WTC11 (cell line): ENCODE measurements around the gene STXBP1.

Experiments used
- AFF4 ChIP-seq: sonication (generic); formaldehyde crosslinking; IDR thresholded peaks from 2 replicates; pipeline ENCODE4 v1.8.1; 2023; ENCODE audit warnings: mild to moderate bottlenecking, missing genetic modification reagents, borderline replicate concordance
- CTCF ChIP-seq: fragments of 200-600 bp; IDR thresholded peaks from 2 replicates; pipeline ENCODE4 v1.8.0; 2022; ENCODE audit warnings: antibody characterized with exemption
- MAX ChIP-seq: sonication (generic); formaldehyde crosslinking; IDR thresholded peaks from 2 replicates; pipeline ENCODE4 v1.8.0; 2022; ENCODE audit warnings: mild to moderate bottlenecking, missing genetic modification reagents

GRCh38 chr9:127634698-127635097, 22.6 kb downstream of the STXBP1 start:
- no peak for TF ChIP-seq CTCF
- no peak for TF ChIP-seq MAX (CRISPR knock-in tag)
- no peak for TF ChIP-seq AFF4 (CRISPR knock-in tag)
